ENCODE results near the gene DEFB132.

DEFB132 gene

DNA sequence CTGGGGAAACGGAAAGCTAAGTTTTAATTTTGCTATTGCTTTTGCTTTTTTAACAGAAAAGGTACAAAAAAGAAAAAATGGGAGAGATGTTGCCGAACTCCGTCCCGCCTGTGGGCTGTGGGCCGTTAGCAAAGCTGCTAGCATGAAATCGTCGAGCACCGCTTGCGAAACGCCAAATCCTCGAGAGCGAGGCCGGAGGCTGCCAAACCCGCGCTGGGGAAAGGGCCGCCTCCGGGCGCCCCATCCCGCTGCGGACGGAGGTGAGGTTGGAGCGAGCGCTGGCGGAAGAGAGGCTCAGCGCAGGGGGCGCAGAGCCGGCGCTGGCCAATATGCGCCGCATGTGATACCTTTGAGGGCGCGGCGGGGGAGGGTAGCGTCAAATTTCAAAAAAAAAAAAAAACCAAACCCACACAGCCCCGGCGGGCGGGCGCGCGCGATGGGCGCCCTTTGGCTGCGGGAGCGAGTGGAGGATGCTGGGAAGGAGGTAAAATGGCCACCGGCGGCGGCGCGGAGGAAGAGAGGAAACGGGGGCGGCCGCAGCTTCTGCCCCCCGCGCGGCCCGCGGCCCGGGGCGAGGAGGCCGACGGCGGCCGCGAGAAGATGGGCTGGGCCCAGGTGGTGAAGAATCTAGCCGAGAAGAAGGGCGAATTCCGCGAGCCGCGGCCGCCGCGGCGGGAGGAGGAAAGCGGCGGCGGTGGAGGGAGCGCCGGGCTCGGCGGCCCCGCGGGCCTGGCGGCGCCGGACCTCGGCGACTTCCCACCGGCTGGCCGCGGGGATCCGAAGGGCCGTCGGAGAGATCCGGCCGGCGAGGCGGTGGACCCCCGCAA lies 39.8 kb downstream of the DEFB132 start, which contains the start of gene ZCCHC3:
ZCCHC3 (plus strand) TSS at position 473 of the 827 bp plus-strand sequence; CDS start at position 490, 17 bp downstream.
- peak; percentile 78 for DNase-seq (ENCODE audit: low spot score)

DNA sequence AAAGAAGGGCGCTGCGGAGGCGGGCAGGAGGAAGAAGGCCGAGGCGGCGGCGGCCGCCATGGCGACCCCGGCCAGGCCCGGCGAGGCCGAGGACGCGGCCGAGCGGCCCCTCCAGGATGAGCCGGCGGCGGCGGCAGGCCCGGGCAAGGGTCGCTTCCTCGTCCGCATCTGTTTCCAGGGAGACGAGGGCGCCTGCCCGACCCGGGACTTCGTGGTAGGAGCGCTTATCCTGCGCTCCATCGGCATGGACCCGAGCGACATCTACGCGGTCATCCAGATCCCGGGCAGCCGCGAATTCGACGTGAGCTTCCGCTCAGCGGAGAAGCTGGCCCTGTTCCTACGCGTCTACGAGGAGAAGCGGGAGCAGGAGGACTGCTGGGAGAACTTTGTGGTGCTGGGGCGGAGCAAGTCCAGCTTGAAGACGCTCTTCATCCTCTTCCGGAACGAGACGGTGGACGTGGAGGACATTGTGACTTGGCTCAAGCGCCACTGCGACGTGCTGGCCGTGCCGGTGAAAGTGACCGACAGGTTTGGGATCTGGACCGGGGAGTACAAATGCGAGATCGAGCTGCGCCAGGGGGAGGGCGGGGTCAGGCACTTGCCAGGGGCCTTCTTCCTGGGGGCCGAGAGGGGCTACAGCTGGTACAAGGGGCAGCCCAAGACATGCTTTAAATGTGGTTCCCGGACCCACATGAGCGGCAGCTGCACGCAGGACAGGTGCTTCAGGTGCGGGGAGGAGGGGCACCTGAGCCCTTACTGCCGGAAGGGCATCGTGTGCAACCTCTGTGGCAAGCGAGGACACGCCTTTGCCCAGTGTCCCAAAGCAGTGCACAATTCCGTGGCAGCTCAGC lies 40.6 kb downstream of the DEFB132 start:
- DNase-seq (ENCODE audit: low spot score), result peak; percentile 76

DNA sequence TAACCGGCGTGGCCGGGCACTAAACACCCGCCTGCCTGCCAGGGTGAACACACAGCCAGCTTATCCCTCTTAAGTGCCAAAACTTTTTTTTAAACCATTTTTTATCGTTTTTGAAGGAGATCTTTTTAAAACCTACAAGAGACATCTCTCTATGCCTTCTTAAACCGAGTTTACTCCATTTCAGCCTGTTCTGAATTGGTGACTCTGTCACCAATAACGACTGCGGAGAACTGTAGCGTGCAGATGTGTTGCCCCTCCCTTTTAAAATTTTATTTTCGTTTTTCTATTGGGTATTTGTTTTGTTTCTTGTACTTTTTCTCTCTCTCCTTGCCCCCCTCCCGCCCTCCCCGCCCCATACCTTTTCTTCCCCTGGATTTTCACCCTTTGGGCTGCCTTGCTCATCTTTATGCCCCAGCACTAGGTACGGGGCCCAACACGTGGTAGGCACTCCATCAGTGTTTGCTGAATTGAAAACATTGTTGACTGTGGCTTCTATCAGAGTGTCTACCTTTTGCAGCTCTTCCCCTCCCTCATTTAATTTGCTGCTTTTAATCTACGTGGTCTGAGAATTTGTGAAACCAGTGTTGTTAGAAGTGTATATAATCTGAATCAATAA lies 41.4 kb downstream of the DEFB132 start:
- no peak for DNase-seq (ENCODE audit: low spot score)

DNA sequence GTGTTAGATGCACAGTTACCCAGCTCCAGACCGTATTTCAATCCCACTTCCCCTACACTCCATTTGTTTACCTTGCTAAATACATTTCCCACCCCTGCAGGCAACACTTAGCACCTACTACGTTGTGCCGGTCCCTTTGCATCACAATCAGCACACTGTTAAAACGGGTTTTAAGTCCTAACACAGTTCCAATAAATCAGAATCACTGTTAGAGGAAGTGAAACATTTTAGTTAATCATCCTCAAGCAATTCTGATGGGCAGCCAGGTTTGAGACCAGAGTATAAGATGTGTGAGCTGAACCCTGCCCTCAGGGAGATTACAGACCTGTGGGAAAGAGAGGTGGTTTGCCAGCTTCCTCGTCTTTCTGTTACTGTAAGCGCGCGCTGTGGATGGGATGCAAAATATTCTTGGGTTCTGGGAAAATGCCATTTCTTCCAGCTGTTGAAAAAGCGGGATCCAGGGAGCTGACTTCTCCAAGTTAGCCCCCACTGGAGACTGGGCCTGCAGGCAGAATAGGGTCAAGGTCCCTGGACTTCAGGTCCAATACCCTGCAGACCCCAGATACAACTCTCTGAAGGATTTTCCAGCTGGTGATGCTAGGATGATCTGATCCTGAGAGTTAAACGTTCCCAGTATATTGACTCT lies 42.9 kb downstream of the DEFB132 start:
- no peak for DNase-seq (ENCODE audit: low spot score)

DNA sequence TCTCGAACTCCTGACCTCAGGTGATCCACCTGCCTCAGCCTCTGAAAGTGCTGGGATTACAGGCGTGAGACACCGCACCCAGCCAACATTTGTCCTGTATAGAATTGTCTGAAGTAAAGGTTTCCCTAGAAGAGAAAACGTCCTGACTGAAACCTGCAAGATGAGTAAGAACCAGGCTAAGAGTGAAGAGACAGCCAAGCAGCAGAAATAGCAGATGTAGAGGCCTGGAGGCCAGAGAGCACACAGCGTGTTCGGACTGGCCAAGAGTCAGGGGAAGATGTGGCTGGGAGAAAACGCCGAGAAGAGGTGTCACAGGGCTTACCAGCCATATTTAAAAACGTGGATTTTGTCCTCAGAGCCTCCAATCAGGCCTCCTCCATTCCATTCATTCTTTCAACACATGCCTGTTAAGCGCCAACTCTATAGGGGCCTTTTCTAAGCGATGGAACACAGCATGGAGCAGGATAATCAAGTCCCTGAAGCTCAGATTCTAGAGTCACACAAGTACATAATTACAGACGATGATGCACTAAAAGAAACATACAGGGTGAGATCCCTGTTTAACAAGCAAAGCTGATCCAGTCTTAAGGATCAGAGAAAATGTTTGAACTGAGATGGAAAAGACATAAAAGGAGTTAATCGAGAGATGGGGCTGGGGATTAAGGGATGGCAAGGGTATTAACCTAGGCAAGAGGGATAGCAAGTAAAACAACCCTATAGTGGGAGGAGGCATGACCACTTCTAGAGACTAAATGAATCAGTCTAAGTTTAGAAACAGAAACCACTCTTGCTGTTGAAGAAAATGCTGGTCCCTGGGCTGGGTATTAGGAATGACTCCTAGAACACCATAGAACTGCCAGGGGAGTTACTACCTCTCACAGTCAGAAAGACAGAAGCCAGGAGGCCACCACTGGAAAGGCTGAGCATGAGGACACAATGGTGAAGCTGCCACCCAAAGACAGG lies 44.6 kb downstream of the DEFB132 start:
- DNase-seq (ENCODE audit: low spot score), result no peak

DNA sequence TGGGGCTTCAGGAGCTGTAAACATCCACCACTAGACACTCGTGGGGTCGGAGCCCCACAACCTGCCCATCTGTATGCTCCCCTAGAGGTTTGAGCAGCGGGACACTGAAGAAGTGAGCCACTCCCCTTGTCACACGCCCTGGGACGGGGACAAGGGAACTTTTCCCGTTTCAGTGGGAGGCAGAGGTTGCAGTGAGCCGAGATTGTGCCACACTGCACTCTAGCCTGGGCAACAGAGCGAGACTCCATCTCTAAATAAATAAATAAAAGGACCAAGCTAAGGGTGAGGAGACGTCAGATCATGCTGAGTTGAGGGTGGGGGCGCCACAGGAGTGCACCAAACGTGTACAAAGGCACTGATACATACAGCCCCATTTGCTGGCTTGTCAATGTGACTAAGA lies 48.2 kb downstream of the DEFB132 start:
- DNase-seq (ENCODE audit: low spot score), result no peak

DNA sequence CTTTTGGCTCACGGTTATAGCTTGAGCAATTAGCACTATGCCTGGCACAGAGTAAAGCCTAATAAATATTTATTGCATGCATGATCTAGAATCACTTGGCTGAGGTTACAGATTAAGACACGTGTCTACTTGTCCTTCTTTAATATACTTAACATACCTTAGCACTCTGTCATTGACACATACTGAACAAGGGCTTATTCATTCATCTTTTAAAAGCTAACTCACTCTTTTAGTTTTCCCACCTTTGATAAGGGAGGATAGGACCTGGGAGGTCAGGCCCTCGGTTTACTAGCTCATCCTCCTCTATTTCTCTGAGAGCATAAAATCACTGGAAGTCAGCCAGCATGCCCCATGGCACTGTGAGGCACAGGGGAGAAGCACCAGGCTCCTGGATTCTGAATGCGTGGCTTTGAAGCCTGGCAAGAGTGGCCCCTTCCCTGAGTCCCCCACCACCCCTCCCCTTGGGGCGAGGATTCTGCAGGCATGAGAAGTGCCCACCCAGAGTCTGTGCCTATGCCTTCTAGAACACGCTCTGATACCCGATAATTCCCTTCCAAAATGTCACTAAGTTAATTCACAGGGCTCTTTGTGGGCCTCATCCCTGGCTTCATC lies 51.0 kb downstream of the DEFB132 start:
- no peak for DNase-seq (ENCODE audit: low spot score)

DNA sequence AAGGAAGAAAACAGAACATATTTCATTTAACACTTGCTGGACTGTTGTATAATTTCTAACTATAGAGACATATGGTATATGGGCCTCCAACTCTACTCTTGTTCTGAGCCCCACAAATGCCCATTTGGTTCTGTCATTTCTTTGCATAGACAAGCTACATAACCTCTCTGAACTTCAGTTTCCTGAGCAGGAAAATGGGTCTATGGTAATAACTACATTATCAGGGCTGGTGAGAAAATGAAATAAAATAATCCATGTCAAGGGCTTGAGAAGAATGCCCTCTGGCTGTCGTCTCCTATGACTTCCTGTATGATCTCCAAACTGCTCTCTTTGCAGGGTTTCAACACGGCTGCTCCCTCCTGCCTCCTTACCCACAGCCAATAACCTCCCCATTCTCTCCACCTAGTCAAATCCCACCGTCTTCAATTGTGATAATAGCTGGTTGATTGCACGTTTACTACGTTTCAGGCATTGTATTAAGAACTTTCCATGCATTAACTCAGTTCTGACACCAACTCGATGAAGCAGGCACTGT lies 51.8 kb downstream of the DEFB132 start:
- DNase-seq (ENCODE audit: low spot score), result peak; percentile 64

DNA sequence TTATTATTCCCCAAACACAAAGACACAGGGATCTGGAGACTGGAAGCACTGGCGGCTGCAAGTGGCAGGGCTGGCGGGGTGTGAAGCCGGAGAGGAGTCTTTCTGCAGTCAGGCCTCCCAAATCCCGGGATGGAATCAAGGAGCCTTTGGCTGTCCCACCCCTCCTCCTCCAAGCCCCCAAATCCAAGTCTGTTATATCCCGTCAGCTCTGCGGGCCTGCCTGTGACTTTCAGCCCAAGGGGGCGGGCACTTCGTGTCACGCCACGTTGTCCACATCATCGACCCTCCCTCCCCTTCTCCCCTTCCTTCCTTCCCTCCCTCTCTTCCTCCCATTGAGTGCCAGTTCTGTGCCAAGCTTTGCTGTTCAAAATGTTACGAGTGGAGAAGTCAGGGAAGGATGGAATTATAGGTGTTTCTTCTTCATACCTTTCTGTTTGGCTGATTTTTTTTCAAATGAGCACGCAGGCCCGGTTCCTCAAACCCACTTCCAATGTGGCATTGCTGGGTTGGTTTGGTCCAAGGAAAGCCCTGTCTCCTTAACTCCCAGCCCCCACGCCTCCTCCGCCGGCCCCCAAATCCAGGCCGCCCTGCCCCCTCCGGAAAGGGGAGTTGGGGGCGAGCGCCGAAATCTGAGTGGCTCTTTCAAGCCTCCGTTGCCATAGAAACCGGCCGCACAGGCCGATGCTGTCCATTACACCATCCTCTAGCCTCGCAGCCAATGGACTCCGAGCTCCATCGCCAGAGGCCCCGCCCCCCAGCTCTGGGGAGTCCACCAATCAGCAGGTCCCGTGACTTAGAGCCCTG lies 52.5 kb downstream of the DEFB132 start:
- DNase-seq (ENCODE audit: low spot score), result peak; percentile 100

DNA sequence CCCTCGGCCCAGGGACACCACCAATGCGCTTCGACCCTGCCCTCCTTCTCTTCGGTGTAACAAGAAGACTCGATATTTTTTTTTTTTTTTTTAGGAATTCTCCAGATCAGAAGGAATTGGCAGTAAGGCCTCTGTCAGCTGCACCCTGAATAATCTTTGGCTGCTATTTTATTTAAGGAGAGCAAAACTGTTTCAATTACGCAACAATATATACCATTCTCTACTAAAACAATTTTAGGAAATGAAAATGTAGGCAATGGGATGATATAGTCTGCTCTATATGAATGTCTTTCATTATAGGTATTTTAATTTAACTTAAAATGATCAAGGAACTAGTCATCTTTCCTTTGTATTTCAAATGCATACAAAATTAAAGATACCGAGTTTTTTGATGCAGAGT lies 53.1 kb downstream of the DEFB132 start:
- no peak for DNase-seq (ENCODE audit: low spot score)

Measured in Ammon's horn (tissue), 1 donor.